Pancreas (tissue), 10 donors: ENCODE measurements around the gene TPRA1. TPM values are rescaled to one million over a fixed set of nuclear protein-coding genes. Genes with fewer than 3 reads are reported as not detected.
"Not testable (repeated sequence)": the region's sequence is repeated elsewhere in the genome, so short reads cannot be mapped to it uniquely, and the experiment has no call there.

Source experiments
- ATAC-seq, 4 donors: fragments of 200-7000 bp; cut with Tn5 transposase; one replicate each; pipeline versions ENCODE4 v1.8.0 to v1.9.1; 2020; ENCODE audit warnings: mild to moderate bottlenecking in 4 of 4, moderate library complexity in 4 of 4
- DNase-seq, 6 donors: peaks; one replicate each; pipeline ENCODE4 v3.0.0-alpha.2; 2020
- FAIRE-seq: peaks from 2 replicates; lab custom pipeline; 2012; peaks lifted over from hg19 to GRCh38; lab: Jason Lieb, UNC
- H3K27ac ChIP-seq, 4 donors: fragments of 200-600 bp; sonication (generic); 1 replicate in 3 of 4; 2 replicates in 1 of 4; pipeline versions ENCODE4 v1.5.0 to v1.8.0; 2020
- H3K27me3 ChIP-seq, 4 donors: fragments of 200-600 bp; one replicate each; pipeline ENCODE4 v1.8.0; 2021
- H3K36me3 ChIP-seq, 3 donors: fragments of 200-600 bp; sonication (generic) in 1 of 3; one replicate each; pipeline versions ENCODE4 v1.5.0 to v1.8.0; 2020 to 2021
- H3K4me1 ChIP-seq, 3 donors: fragments of 200-600 bp; one replicate each; pipeline ENCODE4 v1.8.0; 2021
- H3K4me3 ChIP-seq, 4 donors: fragments of 200-600 bp; sonication (generic) in 2 of 4; one replicate each; pipeline versions ENCODE4 v1.5.0 to v1.8.0; 2020 to 2021
- H3K9me3 ChIP-seq, 4 donors: fragments of 200-600 bp; one replicate each; pipeline ENCODE4 v1.8.0; 2021
- CTCF ChIP-seq, 4 donors: fragments of 200-600 bp; sonication (generic) in 3 of 4; IDR thresholded peaks; one replicate each; pipeline versions ENCODE4 v1.5.0 to v1.8.0; 2021; ENCODE audit warnings: antibody characterized with exemption in 4 of 4
- WGBS, 2 donors: extraction: QIAGEN DNeasy Blood & Tissue Kit; methylation state at CpG; one replicate each; pipeline ENCODE4 v1.1.7; 2013; 5-methylcytosine and 5-hydroxymethylcytosine counted together
- intact Hi-C, 3 donors: fragments of 100-400 bp; cut with DNase I; formaldehyde crosslinking; loops; one replicate each; pipeline versions ENCODE4 v1.11.1 to v1.14.2; 2022
- polyA plus RNA-seq, 2 donors: library from polyadenylated mRNA; stranded (reverse); fragments of 200-250 nt; gene quantifications; one replicate each; pipeline ENCODE4 v1.2.3, GENCODE V29; 2013
- total RNA-seq, 6 donors: library from RNA; stranded (reverse); fragmentation: NEBNext Ultra II Directional in 4 of 6; extraction: Animal tissue kit (Norgen Biotek cat#: 25700) in 4 of 6; gene quantifications; one replicate each; pipeline versions ENCODE4 v1.2.1 to v1.2.4, GENCODE V29; 2021 to 2023
- donor health status: healthy with polysubstance abuse.
- donor health status: DM: no; HTN: no; CAD: no; lungs with moderate emphysema.
- donor health status: DM: no; HTN: no; CAD: no.
- donor health status: control.
- donor health status: control.
- donor health status: Bipolar disorder and iron deficiency.
- donor health status: DM: yes; HTN: yes; CAD: no.
- donor health status: DM: no; HTN: no; CAD: no.
- donor health status: DM: no; HTN: no; CAD: no.
- donor health status: DM: yes; HTN: yes; CAD: no.

The TPRA1 gene
- total and polyA plus RNA-seq, 8 donors: 12.1 to 25.9 (median 16.1) TPM

DNA sequence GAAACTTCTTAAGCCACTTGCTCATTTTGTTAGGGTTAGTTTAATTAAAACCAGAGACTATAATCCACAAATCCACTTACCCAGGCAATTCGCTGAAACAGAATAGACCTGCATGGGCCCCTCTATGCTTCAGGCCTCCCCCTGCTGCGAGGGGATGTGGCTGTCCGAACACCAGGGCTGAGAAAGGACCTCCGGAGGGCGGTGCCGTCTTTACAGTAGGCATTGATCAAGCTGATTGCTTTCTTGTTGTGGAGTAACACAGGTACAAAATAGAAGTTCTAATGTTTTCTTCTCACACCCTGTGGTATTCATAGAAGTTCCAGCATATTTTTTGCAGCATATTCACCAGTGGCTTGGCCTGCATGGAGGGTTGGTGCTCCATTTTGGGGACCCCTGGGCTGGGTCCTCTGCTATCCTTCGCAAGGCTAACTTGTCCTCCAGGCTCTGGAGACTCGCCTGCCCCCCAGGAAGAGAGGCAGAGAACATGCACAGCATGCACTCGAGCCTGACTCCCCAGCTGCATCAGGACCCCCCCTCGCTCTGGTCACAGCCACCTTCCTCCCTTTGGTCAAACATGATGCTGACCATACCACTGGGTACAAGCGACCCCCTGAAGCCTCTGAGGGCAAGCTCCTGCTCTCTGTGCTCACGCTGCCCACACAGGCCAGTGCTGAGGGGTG, 55.3 kb downstream of the TPRA1 start:
- H3K36me3 ChIP-seq: no peaks in the 10 kb centered on the region
- no peak for TF ChIP-seq CTCF (IDR thresholded peaks at IDR 0.05)
- no peaks in the 10 kb centered on the region for H3K27me3 ChIP-seq
- FAIRE-seq (no peak), DNase-seq (no peak), ATAC-seq (no peak)
- 73 to 76% methylated on average over 12 of the region's 12 CpGs for WGBS, 2 donors
- no peaks in the 10 kb centered on the region for H3K4me1 ChIP-seq
- no peak overlapping the region for H3K27ac ChIP-seq
- intact Hi-C loops: no loop called here
- H3K9me3 ChIP-seq: no peaks in the 10 kb centered on the region
- no peak overlapping the region for H3K4me3 ChIP-seq

DNA sequence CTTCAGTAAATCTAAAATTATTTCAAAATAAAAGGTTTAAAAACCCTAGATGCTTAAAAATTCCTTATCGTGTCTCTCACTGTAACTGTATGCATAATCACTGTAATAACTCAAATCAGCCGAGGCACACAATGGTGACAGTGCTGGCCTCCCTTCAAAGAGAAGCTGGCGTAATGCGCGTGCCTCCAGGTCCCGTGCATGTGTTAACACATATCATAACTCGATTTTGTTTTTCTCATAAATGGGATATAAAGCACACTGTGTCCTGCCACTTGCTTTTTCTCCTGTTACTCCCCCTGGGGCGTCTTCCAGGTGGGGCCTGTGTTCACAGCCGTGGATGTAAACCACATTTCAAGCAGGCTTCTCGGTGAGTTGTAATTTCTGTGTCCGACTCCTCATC, 56.0 kb downstream of the TPRA1 start:
- no peaks in the 10 kb centered on the region for H3K9me3 ChIP-seq
- H3K4me3 ChIP-seq: no peak overlapping the region
- TF ChIP-seq CTCF (IDR thresholded peaks at IDR 0.05): no peak
- H3K36me3 ChIP-seq: no peaks in the 10 kb centered on the region
- H3K27me3 ChIP-seq: no peaks in the 10 kb centered on the region
- intact Hi-C loops: no loop called here
- H3K4me1 ChIP-seq: no peaks in the 10 kb centered on the region
- no peak for FAIRE-seq
- 72 to 81% methylated on average over 11 of the region's 11 CpGs for whole genome bisulfite sequencing, 2 donors
- no peak for DNase-seq
- no peak for ATAC-seq
- H3K27ac ChIP-seq: no peak overlapping the region

- FAIRE-seq (no peak), ATAC-seq (no peak), DNase-seq (no peak)
- H3K36me3 ChIP-seq: no peaks in the 10 kb centered on the region
- H3K4me3 ChIP-seq: no peak overlapping the region
- H3K4me1 ChIP-seq: no peaks in the 10 kb centered on the region
- H3K27ac ChIP-seq: no peak overlapping the region
- WGBS, 2 donors: 55 to 61% methylated on average over 2 of the region's 2 CpGs
- TF ChIP-seq CTCF (IDR thresholded peaks at IDR 0.05): no peak
- intact Hi-C loops: no loop called here
- no peaks in the 10 kb centered on the region for H3K27me3 ChIP-seq
- H3K9me3 ChIP-seq: no peaks in the 10 kb centered on the region
Measured at GRCh38 chr3:127534161-127534451, 56.4 kb downstream of the TPRA1 start.

GRCh38 chr3:127532561-127533203, 57.9 kb downstream of the TPRA1 start:
- DNase-seq: no peak
- Histone ChIP-seq H3K4me3 (no peak overlapping the region), H3K4me1 (no peaks in the 10 kb centered on the region), H3K27me3 (no peaks in the 10 kb centered on the region), H3K36me3 (no peaks in the 10 kb centered on the region), H3K9me3 (no peaks in the 10 kb centered on the region), H3K27ac (no peak overlapping the region)
- intact Hi-C loops: no loop called here
- WGBS, 2 donors: 80 to 85% methylated on average over 7 of the region's 7 CpGs
- no peak for ATAC-seq
- no peak for TF ChIP-seq CTCF (IDR thresholded peaks at IDR 0.05)
- FAIRE-seq: no peak

DNA sequence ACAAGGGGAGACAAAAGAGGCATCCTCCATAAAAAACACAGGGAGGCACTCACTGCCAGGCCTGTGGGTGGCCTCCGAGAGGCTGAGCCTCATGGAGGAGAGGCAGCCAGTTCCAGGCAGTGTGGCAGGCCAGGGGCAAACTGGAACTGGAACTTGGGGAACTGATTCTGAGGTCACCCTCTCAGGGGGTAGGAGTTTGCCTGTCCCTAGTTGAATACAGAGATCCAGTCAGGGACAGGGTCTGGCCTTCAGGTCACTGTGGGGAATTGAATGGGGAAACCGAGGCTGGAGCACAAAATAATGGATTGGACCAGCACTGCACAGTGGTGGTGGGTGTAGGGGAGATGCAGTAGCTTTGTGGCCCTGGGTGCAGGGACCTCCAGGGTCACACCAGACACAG, 58.7 kb downstream of the TPRA1 start:
- no peaks in the 10 kb centered on the region for H3K4me1 ChIP-seq
- H3K9me3 ChIP-seq: no peaks in the 10 kb centered on the region
- no peak overlapping the region for H3K27ac ChIP-seq
- DNase-seq: no peak
- ATAC-seq: no peak
- TF ChIP-seq CTCF (IDR thresholded peaks at IDR 0.05): no peak
- no peaks in the 10 kb centered on the region for H3K27me3 ChIP-seq
- no peaks in the 10 kb centered on the region for H3K36me3 ChIP-seq
- WGBS, 2 donors: 82 to 86% methylated on average over 2 of the region's 2 CpGs
- intact Hi-C loops: no loop called here
- no peak for FAIRE-seq
- no peak overlapping the region for H3K4me3 ChIP-seq

DNA sequence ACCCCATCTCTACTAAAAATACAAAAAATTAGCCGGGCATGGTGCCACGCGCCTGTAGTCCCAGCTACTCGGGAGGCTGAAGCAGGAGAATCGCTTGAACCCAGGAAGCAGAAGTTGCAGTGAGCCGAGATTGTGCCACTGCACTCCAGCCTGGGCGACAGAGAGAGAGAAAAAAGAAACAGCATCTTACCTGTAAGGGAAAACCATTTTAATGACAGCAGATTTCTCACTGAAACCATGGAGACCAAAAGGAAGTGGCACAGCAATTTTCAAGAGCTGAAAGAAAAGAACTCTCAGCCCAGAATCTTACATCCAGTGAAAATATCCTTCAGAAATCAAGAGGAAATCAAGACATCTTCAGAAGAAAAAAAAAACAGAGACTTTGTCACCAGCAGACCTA, 59.7 kb downstream of the TPRA1 start:
- DNase-seq, H3K27ac ChIP-seq, intact Hi-C loops, H3K9me3 ChIP-seq, FAIRE-seq, H3K4me3 ChIP-seq, H3K4me1 ChIP-seq, H3K27me3 ChIP-seq, ATAC-seq, H3K36me3 ChIP-seq: not testable (repeated sequence)
- 85 to 95% methylated on average over 7 of the region's 7 CpGs for WGBS, 2 donors
